Limb (tissue), 2 donors: Measurements from ENCODE around the gene PSMD12.
A peak's percentile ranks its signal among the peaks of the same experiment; 100 is the strongest.

Experiments used
- DNase-seq, 2 donors: peaks; one replicate each; pipeline ENCODE4 v3.0.0-alpha.2; 2016; ENCODE audit errors: extremely low spot score in 2 of 2

The PSMD12 gene

GRCh38 chr17:67386965-67387551, 20.7 kb upstream of the PSMD12 start:
- peak in 1 of 2 donors; percentile 60 for DNase-seq

- no peak for DNase-seq
Observed at GRCh38 chr17:67385122-67385988, 19.0 kb upstream of the PSMD12 start.

- no peak for DNase-seq
Observed at GRCh38 chr17:67381929-67382257, 15.5 kb upstream of the PSMD12 start.

DNA sequence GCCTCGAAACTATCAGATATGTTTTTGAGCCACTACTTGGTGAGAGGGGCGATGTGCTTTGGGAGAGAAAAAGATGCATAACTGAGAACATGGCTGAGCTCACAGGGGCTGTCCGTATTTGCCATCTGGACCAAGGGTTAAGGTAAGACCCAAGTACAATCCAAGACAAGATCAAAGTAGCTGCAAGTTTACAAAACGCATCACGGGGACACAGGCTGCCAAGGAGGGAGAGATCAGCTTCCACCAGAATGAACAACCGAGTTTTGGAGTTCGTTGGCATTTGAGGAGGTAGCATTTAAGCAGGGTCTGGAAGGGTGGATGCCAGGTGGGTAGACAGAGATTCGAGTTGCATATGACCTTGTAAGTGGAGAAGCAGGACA, 12.9 kb upstream of the PSMD12 start:
- DNase-seq = no peak

GRCh38 chr17:67378454-67379250, 12.3 kb upstream of the PSMD12 start:
- DNase-seq = peak; percentile 79 to 90

- peak in 1 of 2 donors; percentile 81 for DNase-seq
Observed at GRCh38 chr17:67377488-67378453, 11.4 kb upstream of the PSMD12 start.

- DNase-seq = peak; percentile 87 to 91
Observed at GRCh38 chr17:67376737-67377487, 10.5 kb upstream of the PSMD12 start, which contains the start of gene PITPNC1. Gene PITPNC1, plus strand, starts transcription at chr17:67377281.

GRCh38 chr17:67376415-67376736, 10.0 kb upstream of the PSMD12 start:
- no peak for DNase-seq

- DNase-seq = no peak
Observed at GRCh38 chr17:67375716-67376115, 9.3 kb upstream of the PSMD12 start.

GRCh38 chr17:67375054-67375427, 8.7 kb upstream of the PSMD12 start:
- no peak for DNase-seq

DNA sequence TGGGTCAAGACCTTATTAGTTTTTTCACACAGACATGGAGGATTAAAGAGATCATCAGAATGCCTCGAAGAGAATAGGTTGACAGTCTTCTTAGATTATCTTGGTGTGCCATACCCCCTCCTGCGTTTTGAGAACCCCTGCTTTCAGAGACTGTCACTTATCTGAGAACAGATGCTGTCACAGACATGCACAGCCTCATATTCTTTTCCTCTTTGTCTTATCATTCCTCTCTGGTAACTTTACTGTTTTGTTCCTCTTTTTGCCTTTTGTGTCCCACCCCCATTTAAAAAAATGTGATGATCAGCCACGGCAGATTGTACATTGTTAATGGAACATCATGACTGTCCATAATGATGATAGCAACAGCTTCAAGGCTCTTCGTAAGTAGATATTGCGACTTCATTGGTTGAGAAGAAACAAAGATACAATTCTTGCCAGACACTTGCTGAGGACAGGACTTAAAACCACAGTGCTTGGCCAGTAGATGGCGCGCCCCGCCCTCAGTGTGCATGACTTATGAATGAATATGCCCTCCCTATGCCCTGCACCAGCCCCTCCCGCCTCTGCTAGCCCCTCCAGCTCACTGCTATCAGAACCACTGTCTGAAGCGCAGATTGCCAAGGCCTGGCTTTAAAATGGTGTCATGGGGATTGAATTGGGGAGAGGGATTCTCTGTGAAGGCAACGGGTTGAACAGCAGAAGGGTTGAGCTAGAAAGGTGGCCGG, 8.1 kb upstream of the PSMD12 start:
- DNase-seq = peak; percentile 80 to 89

GRCh38 chr17:67372751-67373150, 6.4 kb upstream of the PSMD12 start:
- no peak for DNase-seq

DNA sequence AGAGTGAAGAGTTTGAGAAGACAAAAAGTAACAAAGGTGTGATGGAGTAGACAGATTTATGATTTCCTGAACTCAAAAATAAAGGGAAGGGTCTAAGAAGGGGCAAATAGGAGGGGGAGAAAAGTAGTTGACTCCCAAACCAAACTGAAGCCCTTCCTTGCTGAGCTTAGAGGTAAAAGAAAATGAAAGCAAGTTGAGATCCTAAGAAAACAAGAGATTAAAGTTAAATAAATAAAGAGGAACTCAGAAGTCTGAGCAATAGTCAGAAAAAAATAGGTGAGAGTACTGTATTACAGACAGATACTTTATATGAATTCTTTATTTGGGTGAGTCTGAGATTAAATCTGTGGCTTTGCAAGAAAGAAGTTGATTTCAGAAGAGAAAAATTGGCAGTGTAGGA, 3.3 kb upstream of the PSMD12 start:
- no peak for DNase-seq

DNA sequence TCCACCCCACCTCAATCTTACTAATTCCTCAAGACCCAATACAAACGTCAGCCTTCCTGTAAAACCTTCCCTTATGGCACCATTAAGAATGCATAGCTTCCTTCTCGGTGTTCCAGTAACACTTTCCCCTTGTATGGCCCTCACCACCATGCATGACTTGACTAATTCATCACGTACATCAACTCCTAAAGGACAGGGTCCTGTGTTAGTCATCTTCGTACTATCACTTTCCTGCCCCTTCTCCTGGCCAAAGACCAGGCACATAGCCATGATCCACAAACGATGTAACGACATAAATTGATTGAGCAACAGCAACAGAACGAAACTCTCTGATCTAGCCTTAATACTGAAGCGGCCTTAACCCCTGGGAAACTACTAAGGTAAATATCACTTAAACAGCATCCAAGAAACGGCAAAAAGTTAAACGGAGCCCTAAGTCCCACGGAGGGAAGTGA, 612 bp downstream of the PSMD12 start:
- no peak for DNase-seq

- DNase-seq = no peak
Observed at GRCh38 chr17:67364847-67365737, 1.3 kb downstream of the PSMD12 start.

- no peak for DNase-seq
Observed at GRCh38 chr17:67362173-67362572, 4.2 kb downstream of the PSMD12 start.

DNA sequence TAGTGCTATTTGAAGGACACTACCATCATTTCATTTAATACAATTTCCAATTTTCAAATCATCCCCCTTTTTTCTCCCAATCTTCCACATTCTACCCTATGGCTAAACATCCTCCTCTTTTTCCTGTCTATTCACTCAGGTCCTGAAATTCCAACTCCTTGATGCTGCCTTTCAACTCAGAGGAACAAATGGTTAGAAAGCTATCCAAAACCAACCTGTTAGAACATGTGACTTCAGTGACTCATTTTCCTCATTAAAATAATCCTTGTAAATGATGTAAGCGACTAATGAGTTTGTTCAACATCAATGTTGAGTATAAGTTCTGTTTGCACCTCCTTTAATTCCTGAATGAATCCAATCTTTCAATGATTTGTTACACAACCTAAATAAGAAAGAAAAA, 5.5 kb downstream of the PSMD12 start:
- no peak for DNase-seq

DNA sequence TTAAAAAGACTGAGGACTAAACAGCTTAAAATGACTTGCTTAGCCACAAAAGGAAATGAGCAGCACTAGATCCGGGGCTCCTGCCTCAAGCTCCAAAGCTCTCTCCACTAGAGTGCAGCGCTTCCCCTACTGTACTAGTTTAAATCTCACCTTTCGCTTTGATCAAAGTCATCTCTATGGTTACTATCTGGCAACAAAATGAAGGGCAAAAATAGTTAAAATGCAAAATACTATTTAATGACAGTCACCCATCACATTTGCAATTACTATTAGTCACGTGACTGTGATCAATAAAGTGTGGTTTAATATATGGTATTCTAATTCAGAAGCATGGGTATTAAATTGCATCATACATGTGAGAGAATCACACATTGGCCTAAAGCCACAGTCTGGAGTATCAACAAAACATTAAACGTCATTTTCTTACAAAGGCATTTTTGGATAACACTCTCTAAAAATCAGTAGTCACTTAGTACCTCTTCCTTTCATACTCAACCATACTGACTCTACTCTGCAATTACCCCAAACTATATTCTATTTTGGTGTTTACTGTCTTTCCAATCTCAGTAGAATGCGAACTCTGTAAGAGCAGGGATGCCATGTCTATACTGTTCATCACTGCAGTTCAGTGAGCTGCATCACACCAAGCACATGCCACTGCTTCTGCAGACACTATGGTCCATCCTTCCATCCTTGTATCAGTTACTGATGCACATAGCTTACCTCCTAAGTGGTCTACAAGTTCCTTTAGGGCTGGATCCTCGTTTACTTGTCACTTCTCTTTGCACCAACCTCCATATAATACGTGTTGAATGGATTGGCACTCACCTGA, 6.2 kb downstream of the PSMD12 start:
- DNase-seq = no peak
